ENCODE results near the gene APOF. TPM values are rescaled to one million over a fixed set of nuclear protein-coding genes. Genes with fewer than 3 reads are reported as not detected.

APOF gene
- total and polyA plus RNA-seq, 10 of the 15 experiments (the other 5 are each of a cell fraction or from before 2014, with no cell fraction given) = 0.04 to 0.19 (median 0.11) TPM; not detected in 5

- no peak overlapping the region for H3K4me3 ChIP-seq
- in situ Hi-C loops (cut with MboI) (no loop called here), intact Hi-C loops (cut with micrococcal nuclease; ENCODE audit: unreplicated experiment) (no loop called here)
- no peak for ATAC-seq
- no peak for FAIRE-seq
- no peaks in the 10 kb centered on the region for H3K27me3 ChIP-seq (replicated peaks in 1 of 2; ENCODE audit: control insufficient read depth in 2 of 2, insufficient read depth in 2 of 2, low read length in 1 of 2)
- H4K20me1 ChIP-seq (ENCODE audit: control insufficient read depth, insufficient read depth) = no peaks in the 10 kb centered on the region
- CTCF ChIA-PET = interaction anchor here (1.0 to 4.2 kb wide), 5 partner anchors 12 to 86 kb away, joined by 3 to 28 read pairs (median 17); partner anchors contain the start of genes STAT2 and TIMELESS
- H2AFZ ChIP-seq (ENCODE audit: control insufficient read depth, low read depth, low read length) = peak overlapping the region; percentile 77
- peak overlapping the region; percentile 25; the same call in 1 of the 2 replicates for H3K27ac ChIP-seq (ENCODE audit: control insufficient read depth, insufficient read depth)
- no peak overlapping the region for H3K4me2 ChIP-seq (ENCODE audit: control insufficient read depth, insufficient read depth)
- H3K9me3 ChIP-seq (replicated peaks; ENCODE audit: control insufficient read depth, insufficient read depth, low read length) = no peaks in the 10 kb centered on the region
- RAD21 ChIA-PET (ENCODE audit: unreplicated experiment) = interaction anchor here (1.1 to 4.9 kb wide), 3 partner anchors 18 to 87 kb away, joined by 3 to 60 read pairs (median 4); partner anchors contain the start of gene STAT2
- no peak overlapping the region for H3K9ac ChIP-seq (ENCODE audit: control insufficient read depth, insufficient read depth, low read length)
- H3K79me2 ChIP-seq (ENCODE audit: control insufficient read depth, insufficient read depth, low read length) = no peaks in the 10 kb centered on the region
- DNase-seq (ENCODE audit: low read depth, low spot score) = no peak
- TF ChIP-seq, protein P1, sequence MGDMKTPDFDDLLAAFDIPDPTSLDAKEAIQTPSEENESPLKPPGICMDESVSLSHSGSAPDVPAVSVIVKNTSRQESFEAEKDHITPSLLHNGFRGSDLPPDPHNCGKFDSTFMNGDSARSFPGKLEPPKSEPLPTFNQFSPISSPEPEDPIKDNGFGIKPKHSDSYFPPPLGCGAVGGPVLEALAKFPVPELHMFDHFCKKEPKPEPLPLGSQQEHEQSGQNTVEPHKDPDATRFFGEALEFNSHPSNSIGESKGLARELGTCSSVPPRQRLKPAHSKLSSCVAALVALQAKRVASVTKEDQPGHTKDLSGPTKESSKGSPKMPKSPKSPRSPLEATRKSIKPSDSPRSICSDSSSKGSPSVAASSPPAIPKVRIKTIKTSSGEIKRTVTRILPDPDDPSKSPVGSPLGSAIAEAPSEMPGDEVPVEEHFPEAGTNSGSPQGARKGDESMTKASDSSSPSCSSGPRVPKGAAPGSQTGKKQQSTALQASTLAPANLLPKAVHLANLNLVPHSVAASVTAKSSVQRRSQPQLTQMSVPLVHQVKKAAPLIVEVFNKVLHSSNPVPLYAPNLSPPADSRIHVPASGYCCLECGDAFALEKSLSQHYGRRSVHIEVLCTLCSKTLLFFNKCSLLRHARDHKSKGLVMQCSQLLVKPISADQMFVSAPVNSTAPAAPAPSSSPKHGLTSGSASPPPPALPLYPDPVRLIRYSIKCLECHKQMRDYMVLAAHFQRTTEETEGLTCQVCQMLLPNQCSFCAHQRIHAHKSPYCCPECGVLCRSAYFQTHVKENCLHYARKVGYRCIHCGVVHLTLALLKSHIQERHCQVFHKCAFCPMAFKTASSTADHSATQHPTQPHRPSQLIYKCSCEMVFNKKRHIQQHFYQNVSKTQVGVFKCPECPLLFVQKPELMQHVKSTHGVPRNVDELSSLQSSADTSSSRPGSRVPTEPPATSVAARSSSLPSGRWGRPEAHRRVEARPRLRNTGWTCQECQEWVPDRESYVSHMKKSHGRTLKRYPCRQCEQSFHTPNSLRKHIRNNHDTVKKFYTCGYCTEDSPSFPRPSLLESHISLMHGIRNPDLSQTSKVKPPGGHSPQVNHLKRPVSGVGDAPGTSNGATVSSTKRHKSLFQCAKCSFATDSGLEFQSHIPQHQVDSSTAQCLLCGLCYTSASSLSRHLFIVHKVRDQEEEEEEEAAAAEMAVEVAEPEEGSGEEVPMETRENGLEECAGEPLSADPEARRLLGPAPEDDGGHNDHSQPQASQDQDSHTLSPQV (IDR thresholded peaks at IDR 0.05) = no peak
- TF ChIP-seq POLR2AphosphoS5 (IDR thresholded peaks at IDR 0.05; ENCODE audit: low read length) (no peak), HDAC6 (IDR thresholded peaks at IDR 0.05; ENCODE audit: unreplicated experiment) (no peak), FOXM1 (IDR thresholded peaks at IDR 0.05; ENCODE audit: low read depth, low read length) (no peak), PML (IDR thresholded peaks at IDR 0.05; ENCODE audit: low read length) (no peak), RAD21 (IDR thresholded peaks at IDR 0.05; ENCODE audit: insufficient read depth, low read depth, low read length) (peak; percentile 46), MEF2B (IDR thresholded peaks at IDR 0.05; ENCODE audit: partially characterized antibody, poor library complexity, severe bottlenecking) (peak; percentile 1)
- TF ChIP-seq, protein P2, sequence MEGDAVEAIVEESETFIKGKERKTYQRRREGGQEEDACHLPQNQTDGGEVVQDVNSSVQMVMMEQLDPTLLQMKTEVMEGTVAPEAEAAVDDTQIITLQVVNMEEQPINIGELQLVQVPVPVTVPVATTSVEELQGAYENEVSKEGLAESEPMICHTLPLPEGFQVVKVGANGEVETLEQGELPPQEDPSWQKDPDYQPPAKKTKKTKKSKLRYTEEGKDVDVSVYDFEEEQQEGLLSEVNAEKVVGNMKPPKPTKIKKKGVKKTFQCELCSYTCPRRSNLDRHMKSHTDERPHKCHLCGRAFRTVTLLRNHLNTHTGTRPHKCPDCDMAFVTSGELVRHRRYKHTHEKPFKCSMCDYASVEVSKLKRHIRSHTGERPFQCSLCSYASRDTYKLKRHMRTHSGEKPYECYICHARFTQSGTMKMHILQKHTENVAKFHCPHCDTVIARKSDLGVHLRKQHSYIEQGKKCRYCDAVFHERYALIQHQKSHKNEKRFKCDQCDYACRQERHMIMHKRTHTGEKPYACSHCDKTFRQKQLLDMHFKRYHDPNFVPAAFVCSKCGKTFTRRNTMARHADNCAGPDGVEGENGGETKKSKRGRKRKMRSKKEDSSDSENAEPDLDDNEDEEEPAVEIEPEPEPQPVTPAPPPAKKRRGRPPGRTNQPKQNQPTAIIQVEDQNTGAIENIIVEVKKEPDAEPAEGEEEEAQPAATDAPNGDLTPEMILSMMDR (IDR thresholded peaks at IDR 0.05 in 2 of 3, conservative IDR thresholded peaks at IDR 0.05 in 1 of 3; ENCODE audit: control insufficient read depth in 2 of 3, extremely low read depth in 1 of 3, insufficient read depth in 1 of 3, low read depth in 3 of 3, low read length in 3 of 3) = peak in 1 of 3 experiments; percentile 10; a peak in 1 of 6 replicates
- no TSS peak for BruUV-seq (replicated peaks)
- H3K4me1 ChIP-seq (ENCODE audit: control insufficient read depth, insufficient read depth, low read length) = peaks cover 36% of the 10 kb centered on the region
- SMC1A ChIA-PET (ENCODE audit: uncharacterized antibody, unreplicated experiment) = interaction anchor here (0.7 to 6.2 kb wide), 8 partner anchors 8 to 92 kb away, joined by 3 to 58 read pairs (median 4); partner anchors contain the start of gene STAT2
- POLR2A ChIA-PET = interaction anchor here (0.6 to 3.1 kb wide), 4 partner anchors 14 to 144 kb away, joined by 3 to 17 read pairs (median 4); partner anchors contain the start of genes APOF, IL23A and STAT2
- H3K36me3 ChIP-seq (ENCODE audit: control insufficient read depth in 2 of 2, insufficient read depth in 2 of 2, low read length in 1 of 2) = no peaks in the 10 kb centered on the region
- 52% methylated on average over 4 of the region's 4 CpGs for WGBS (ENCODE audit: insufficient coverage, insufficient replicate concordance, low lambda C conversion rate, missing lambda C conversion rate)
These were observed 14.8 kb upstream of the APOF start for GRCh38 chr12:56377310-56377988.
